ENCODE measurements around the gene TBL2.

GRCh38 chr7:73586911-73587310, 8.5 kb upstream of the TBL2 start:
- TF ChIP-seq CTCF (IDR thresholded peaks at IDR 0.05) (no peak), EZH2 (IDR thresholded peaks at IDR 0.05; ENCODE audit: borderline replicate concordance, insufficient read depth, low read depth, low read length, poor library complexity, severe bottlenecking) (no peak)
